HFF-Myc (cell line): ENCODE results near the gene OLR1.
A peak's percentile ranks its signal among the peaks of the same experiment; 100 is the strongest.

ENCODE experiments used
- DNase-seq: peaks from one replicate; pipeline ENCODE4 v3.0.0-alpha.2; 2011; ENCODE audit warnings: low read depth; ENCODE audit errors: extremely low read depth
- H3K4me3 ChIP-seq: replicated peaks from 2 replicates; pipeline ENCODE4 v1.5.1; 2011; ENCODE audit warnings: low read depth, mild to moderate bottlenecking, control low read depth, low read length
- TF ChIP-seq, protein P1 (sequence below): IDR thresholded peaks from 2 replicates; pipeline ENCODE4 v1.5.1; 2012; ENCODE audit warnings: mild to moderate bottlenecking, low read depth, low read length, control low read depth; ENCODE audit errors: missing control alignments

Gene OLR1

DNA sequence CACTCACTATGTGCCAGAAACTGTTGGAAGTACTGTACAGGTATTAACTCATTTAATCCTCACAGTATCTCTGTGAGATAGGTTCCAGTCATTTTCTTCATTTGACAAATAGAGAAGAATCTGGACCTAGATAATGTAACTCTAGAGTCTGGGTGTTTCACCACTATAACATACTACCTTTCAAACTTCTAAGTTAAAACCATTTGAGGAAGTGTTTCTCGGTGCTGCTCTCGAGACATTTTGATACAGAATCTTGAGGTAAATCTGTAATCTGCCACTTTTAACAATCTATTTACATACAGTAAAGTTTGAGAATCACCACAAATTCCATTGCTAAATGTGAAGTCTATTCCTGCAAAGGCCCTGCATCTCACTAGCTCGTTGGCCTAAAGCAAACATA lies 8.8 kb downstream of the OLR1 start:
- TF ChIP-seq, protein P1, sequence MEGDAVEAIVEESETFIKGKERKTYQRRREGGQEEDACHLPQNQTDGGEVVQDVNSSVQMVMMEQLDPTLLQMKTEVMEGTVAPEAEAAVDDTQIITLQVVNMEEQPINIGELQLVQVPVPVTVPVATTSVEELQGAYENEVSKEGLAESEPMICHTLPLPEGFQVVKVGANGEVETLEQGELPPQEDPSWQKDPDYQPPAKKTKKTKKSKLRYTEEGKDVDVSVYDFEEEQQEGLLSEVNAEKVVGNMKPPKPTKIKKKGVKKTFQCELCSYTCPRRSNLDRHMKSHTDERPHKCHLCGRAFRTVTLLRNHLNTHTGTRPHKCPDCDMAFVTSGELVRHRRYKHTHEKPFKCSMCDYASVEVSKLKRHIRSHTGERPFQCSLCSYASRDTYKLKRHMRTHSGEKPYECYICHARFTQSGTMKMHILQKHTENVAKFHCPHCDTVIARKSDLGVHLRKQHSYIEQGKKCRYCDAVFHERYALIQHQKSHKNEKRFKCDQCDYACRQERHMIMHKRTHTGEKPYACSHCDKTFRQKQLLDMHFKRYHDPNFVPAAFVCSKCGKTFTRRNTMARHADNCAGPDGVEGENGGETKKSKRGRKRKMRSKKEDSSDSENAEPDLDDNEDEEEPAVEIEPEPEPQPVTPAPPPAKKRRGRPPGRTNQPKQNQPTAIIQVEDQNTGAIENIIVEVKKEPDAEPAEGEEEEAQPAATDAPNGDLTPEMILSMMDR = no peak
- no peak overlapping the region for H3K4me3 ChIP-seq
- DNase-seq = no peak

DNA sequence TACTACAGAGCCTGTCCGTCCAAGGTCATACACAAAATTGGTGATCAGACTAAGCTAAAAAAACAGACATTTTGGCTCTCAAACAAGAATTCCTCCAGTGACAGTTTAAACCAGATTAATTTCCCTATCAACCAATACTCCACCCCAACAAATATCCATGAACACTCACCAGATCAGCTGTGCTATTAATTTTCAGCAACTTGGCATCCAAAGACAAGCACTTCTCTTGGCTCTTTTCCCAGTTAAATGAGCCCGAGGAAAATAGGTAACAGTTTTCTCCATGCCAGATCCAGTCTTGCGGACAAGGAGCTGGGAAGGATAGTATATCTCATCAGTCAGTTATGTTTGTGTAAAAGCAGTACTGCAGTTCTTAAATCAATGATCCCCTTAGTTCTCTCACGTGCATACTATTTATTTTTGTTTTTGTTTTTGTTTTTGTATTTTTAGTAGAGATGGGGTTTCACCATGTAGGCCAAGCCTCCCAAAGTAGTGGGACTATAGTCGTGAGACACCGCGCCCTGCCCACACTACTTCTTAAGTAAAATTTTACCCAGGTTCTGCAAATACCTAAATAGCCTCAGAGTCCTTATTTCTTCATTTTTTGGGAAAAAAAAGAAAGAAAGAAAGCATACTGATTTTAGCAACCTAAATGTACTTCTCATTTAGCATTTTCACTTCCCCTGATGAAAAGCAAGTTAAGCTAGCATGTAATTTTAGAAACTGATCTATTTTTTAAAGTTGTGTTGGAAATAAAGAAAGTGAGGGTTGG lies 11.1 kb downstream of the OLR1 start:
- DNase-seq = no peak
- no peak overlapping the region for H3K4me3 ChIP-seq
- TF ChIP-seq, protein P1 = no peak

DNA sequence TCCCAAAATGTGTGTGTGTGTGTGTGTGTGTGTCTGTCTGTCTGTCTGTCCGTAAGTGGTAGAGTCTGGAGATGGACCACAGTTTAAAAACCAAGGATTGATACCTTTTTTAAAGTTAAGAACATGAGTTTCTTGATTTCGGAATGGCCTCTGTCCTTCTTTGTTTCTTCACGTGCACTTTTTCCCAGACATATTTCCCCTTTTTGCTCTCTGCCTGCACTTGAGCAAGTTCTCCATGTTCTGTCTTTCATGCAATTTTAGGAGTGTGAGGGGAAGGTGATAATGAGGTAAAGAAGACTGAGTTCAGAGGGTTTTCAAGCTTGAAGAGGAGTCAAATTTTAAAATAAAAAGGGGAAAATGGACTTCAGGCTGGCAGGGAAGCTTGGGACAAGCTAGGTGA lies 12.7 kb downstream of the OLR1 start:
- TF ChIP-seq, protein P1 = no peak
- DNase-seq = no peak
- no peak overlapping the region for H3K4me3 ChIP-seq

DNA sequence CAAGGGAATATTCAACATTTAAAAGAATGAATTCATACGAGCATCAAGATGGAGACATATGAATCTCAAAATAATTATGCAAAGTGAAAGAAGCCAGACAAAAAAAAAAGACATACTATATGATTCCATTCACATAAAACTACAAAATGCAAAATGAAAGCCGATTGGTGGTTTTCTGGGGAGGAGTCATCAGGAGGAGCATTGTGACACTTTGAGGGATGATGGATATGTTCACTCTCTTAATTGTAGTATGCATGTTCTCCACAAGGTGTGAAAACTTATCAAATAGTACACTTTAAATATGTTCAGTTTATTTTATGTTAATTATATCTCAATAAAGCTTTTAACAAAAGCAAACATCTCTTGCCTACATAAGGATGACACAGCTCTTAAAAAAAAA lies 13.5 kb downstream of the OLR1 start:
- no peak for DNase-seq
- H3K4me3 ChIP-seq = no peak overlapping the region
- TF ChIP-seq, protein P1 = no peak

DNA sequence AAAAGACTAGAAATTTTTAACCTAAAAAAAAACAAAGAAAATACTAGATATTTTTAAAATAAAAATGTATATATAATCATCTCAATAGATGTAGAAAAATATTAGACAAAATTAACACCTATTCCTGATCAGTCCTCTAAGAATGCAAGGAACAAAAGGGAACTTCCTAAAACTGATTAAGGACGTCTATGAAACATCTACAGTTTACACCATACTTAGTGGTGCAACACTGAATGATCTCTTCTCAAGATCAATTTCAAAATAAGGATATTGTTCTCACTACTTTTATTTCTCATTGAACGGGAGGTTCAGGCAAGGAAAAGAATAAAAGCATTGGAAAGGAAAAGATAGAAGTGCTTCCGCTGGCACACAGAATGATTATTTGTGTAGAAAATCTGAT lies 16.0 kb downstream of the OLR1 start:
- TF ChIP-seq, protein P1 = no peak
- H3K4me3 ChIP-seq = no peak overlapping the region
- DNase-seq = no peak

DNA sequence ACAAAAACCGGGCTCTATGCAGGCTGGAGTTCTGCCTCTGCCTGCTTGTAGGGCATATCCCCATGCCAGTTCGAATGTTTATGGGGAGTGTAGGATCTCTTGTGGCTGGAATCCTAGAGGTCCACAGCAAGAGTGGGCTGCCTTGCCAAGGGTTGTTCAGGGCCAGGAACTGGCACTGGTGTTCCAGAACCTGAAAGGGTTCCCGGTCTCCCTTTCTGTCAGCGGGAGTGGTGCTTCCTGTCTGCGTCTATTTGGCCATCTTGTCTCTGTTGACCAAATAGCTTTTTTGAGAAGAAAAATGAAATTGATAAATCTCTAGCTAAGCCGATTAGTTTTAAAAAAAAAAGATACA lies 17.8 kb downstream of the OLR1 start:
- H3K4me3 ChIP-seq = peak overlapping the region; percentile 42
- no peak for DNase-seq
- TF ChIP-seq, protein P1 = no peak
